Trophoblast cell (in vitro differentiated cells and primary cell): Measurements from ENCODE around the gene KNTC1.
"Not testable (repeated sequence)": the region's sequence is repeated elsewhere in the genome, so short reads cannot be mapped to it uniquely, and the experiment has no call there.

Experiments used
- DNase-seq, 2 donors: peaks; one replicate each; pipeline ENCODE4 v3.0.0-alpha.2; 2016
- H2AFZ ChIP-seq: 2 replicates; pipeline ENCODE4 v1.6.1; 2013; ENCODE audit warnings: low read length, moderate library complexity, mild to moderate bottlenecking; ENCODE audit not compliant: insufficient read depth, poor library complexity
- H2AK5ac ChIP-seq: 2 replicates; pipeline ENCODE4 v1.6.1; 2013; ENCODE audit warnings: mild to moderate bottlenecking, low read length
- H2BK120ac ChIP-seq: 2 replicates; pipeline ENCODE4 v1.6.1; 2013; ENCODE audit warnings: low read length, mild to moderate bottlenecking, moderate library complexity; ENCODE audit not compliant: insufficient read depth, poor library complexity
- H2BK12ac ChIP-seq: 2 replicates; pipeline ENCODE4 v1.6.1; 2013; ENCODE audit warnings: mild to moderate bottlenecking, low read length, moderate library complexity
- H2BK5ac ChIP-seq: 2 replicates; pipeline ENCODE4 v1.6.1; 2013; ENCODE audit warnings: low read length, low read depth, moderate library complexity, mild to moderate bottlenecking; ENCODE audit not compliant: poor library complexity
- H3K14ac ChIP-seq: 2 replicates; pipeline ENCODE4 v1.6.1; 2013; ENCODE audit warnings: mild to moderate bottlenecking, low read length
- H3K18ac ChIP-seq: 2 replicates; pipeline ENCODE4 v1.6.1; 2013; ENCODE audit warnings: mild to moderate bottlenecking, low read length
- H3K23ac ChIP-seq: 2 replicates; pipeline ENCODE4 v1.6.1; 2013; ENCODE audit warnings: low read length
- H3K27ac ChIP-seq: 2 replicates; pipeline ENCODE4 v1.5.1; 2013; ENCODE audit warnings: low read depth, mild to moderate bottlenecking, inconsistent platforms, low read length, moderate library complexity
- H3K27me3 ChIP-seq: 2 replicates; pipeline ENCODE4 v1.6.1; 2013; ENCODE audit warnings: inconsistent platforms, mild to moderate bottlenecking, low read length, moderate library complexity; ENCODE audit not compliant: insufficient read depth
- H3K36me3 ChIP-seq, 2 experiments: 1 replicate in 1 of 2; 2 replicates in 1 of 2; pipeline ENCODE4 v1.6.1; 2013; ENCODE audit warnings: low read length in 2 of 2, mild to moderate bottlenecking in 2 of 2, moderate library complexity in 1 of 2; ENCODE audit not compliant: insufficient read depth in 2 of 2, control insufficient read depth in 1 of 2
- H3K4ac ChIP-seq: 2 replicates; pipeline ENCODE4 v1.6.1; 2013; ENCODE audit warnings: low read depth, mild to moderate bottlenecking, low read length, moderate library complexity
- H3K4me1 ChIP-seq, 2 experiments: 1 replicate in 1 of 2; 2 replicates in 1 of 2; pipeline ENCODE4 v1.6.1; 2013; ENCODE audit warnings: low read length in 2 of 2, mild to moderate bottlenecking in 2 of 2, moderate library complexity in 1 of 2; ENCODE audit not compliant: insufficient read depth in 2 of 2, control insufficient read depth in 1 of 2
- H3K4me2 ChIP-seq: 2 replicates; pipeline ENCODE4 v1.6.1; 2013; ENCODE audit warnings: inconsistent platforms, mild to moderate bottlenecking, low read length, moderate library complexity
- H3K4me3 ChIP-seq: 2 replicates; pipeline ENCODE4 v1.5.1; 2013; ENCODE audit warnings: mild to moderate bottlenecking, low read depth, low read length, inconsistent platforms
- H3K79me1 ChIP-seq: one replicate; pipeline ENCODE4 v1.6.1; 2013; ENCODE audit warnings: low read length
- H3K79me2 ChIP-seq: 2 replicates; pipeline ENCODE4 v1.6.1; 2013; ENCODE audit warnings: low read length, mild to moderate bottlenecking; ENCODE audit not compliant: control insufficient read depth, insufficient read depth, poor library complexity
- H3K9ac ChIP-seq: 2 replicates; pipeline ENCODE4 v1.6.1; 2013; ENCODE audit warnings: mild to moderate bottlenecking, low read length
- H3K9me3 ChIP-seq: 2 replicates; pipeline ENCODE4 v1.6.1; 2013; ENCODE audit warnings: low read depth, mild to moderate bottlenecking, control low read depth, inconsistent platforms, low read length; ENCODE audit not compliant: insufficient read depth
- H4K12ac ChIP-seq: 2 replicates; pipeline ENCODE4 v1.6.1; 2013; ENCODE audit warnings: low read depth, mild to moderate bottlenecking, low read length, moderate library complexity
- H4K8ac ChIP-seq: 2 replicates; pipeline ENCODE4 v1.6.1; 2013; ENCODE audit warnings: low read depth, mild to moderate bottlenecking, low read length, moderate library complexity
- H4K91ac ChIP-seq: one replicate; pipeline ENCODE4 v1.6.1; 2013; ENCODE audit warnings: low read depth, mild to moderate bottlenecking, low read length, moderate library complexity
- WGBS: extraction: QIAGEN DNeasy Blood & Tissue Kit; methylation state at CpG from one replicate; pipeline ENCODE4 v1.1.7; 2013; ENCODE audit warnings: missing lambda C conversion rate; ENCODE audit not compliant: insufficient read length, insufficient coverage; ENCODE audit errors: extremely low coverage; 5-methylcytosine and 5-hydroxymethylcytosine counted together

The KNTC1 gene

DNA sequence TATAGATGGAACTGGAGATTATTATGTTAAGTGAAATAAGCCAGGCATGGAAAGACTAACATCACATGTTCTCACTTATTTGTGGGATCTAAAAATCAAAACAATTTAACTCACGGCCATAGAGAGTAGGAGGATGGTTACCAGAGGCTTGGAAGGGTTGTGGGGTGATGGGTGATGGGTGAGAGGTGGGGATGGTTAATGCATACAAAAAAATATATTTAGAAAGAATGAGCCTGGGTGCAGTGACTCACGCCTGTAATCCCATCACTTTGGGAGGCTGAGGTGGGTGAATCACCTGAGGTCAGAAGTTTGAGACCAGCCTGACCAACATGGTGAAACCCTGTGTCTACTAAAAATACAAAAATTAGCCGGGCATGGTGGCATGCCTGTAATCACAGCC lies 43.0 kb downstream of the KNTC1 start:
- H3K18ac ChIP-seq, H3K9ac ChIP-seq, DNase-seq, H3K4me3 ChIP-seq, H3K4me2 ChIP-seq, H3K27me3 ChIP-seq, H3K23ac ChIP-seq, H3K27ac ChIP-seq, H3K79me1 ChIP-seq, H2AK5ac ChIP-seq, H2BK5ac ChIP-seq, H4K91ac ChIP-seq, H4K8ac ChIP-seq, H3K14ac ChIP-seq, H3K79me2 ChIP-seq, H2BK12ac ChIP-seq, H3K4ac ChIP-seq, H3K9me3 ChIP-seq, H4K12ac ChIP-seq, H2AFZ ChIP-seq, H2BK120ac ChIP-seq, H3K4me1 ChIP-seq: not testable (repeated sequence)
- no CpG with 5 or more reads among the region's 3 CpGs for WGBS
- peaks cover 22% of the 10 kb centered on the region in 2 experiments for H3K36me3 ChIP-seq

DNA sequence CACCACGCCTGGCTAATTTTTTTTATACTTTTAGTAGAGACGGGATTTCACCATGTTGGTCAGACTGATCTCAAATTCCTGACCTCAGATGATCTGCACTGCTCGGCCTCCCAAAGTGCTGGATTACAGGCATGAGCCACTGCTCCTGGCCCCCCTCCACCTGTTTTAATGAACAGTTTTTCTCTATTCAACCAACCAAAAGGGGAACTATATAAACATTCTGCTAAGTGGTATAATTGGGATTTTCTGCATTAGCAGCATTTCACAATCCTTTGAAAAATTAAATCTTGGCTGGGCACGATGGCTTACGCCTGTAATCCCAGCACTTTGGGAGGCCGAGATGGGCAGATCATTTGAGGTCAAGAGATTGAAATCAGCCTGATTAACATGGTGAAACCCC lies 44.8 kb downstream of the KNTC1 start:
- no CpG with 5 or more reads among the region's 6 CpGs for WGBS
- no peak overlapping the region for H3K23ac ChIP-seq
- peaks cover 23 to 28% of the 10 kb centered on the region in 2 experiments for H3K36me3 ChIP-seq
- H3K27ac ChIP-seq = no peak overlapping the region
- no peaks in the 10 kb centered on the region for H3K27me3 ChIP-seq
- no peak overlapping the region for H2AK5ac ChIP-seq
- no peak overlapping the region for H4K12ac ChIP-seq
- no peak overlapping the region for H4K8ac ChIP-seq
- no peak overlapping the region for H4K91ac ChIP-seq
- no peaks in the 10 kb centered on the region for H3K79me1 ChIP-seq
- no peaks in the 10 kb centered on the region for H3K79me2 ChIP-seq
- no peaks in the 10 kb centered on the region for H3K4me1 ChIP-seq
- H2BK5ac ChIP-seq = no peak overlapping the region
- no peak overlapping the region for H3K18ac ChIP-seq
- no peak overlapping the region for H3K4me3 ChIP-seq
- no peak overlapping the region for H3K14ac ChIP-seq
- no peak for DNase-seq
- no peak overlapping the region for H3K4me2 ChIP-seq
- H2BK12ac ChIP-seq = no peak overlapping the region
- no peak overlapping the region for H3K9ac ChIP-seq
- H2AFZ ChIP-seq = no peak overlapping the region
- H3K4ac ChIP-seq = no peak overlapping the region
- H3K9me3 ChIP-seq = peaks cover 2% of the 10 kb centered on the region
- no peak overlapping the region for H2BK120ac ChIP-seq

- WGBS = no CpG with 5 or more reads among the region's 2 CpGs
- H3K4me2 ChIP-seq = not testable (repeated sequence)
Observed at GRCh38 chr12:122583294-122583693, 56.2 kb downstream of the KNTC1 start.

GRCh38 chr12:122584177-122584863 lies 57.3 kb downstream of the KNTC1 start:
- Histone ChIP-seq H2BK120ac (no peak overlapping the region), H3K9ac (no peak overlapping the region), H3K4me1 (no peaks in the 10 kb centered on the region), H4K8ac (no peak overlapping the region), H3K36me3 (peaks cover 20 to 32% of the 10 kb centered on the region in 2 experiments), H3K4me2 (no peak overlapping the region), H3K79me1 (no peaks in the 10 kb centered on the region), H4K12ac (no peak overlapping the region), H2AFZ (no peak overlapping the region), H3K27me3 (no peaks in the 10 kb centered on the region), H3K4me3 (no peak overlapping the region), H3K14ac (no peak overlapping the region), H3K79me2 (no peaks in the 10 kb centered on the region), H2BK12ac (no peak overlapping the region), H3K4ac (no peak overlapping the region), H3K27ac (no peak overlapping the region), H3K9me3 (no peaks in the 10 kb centered on the region), H2AK5ac (no peak overlapping the region), H2BK5ac (no peak overlapping the region), H3K18ac (no peak overlapping the region), H3K23ac (no peak overlapping the region), H4K91ac (no peak overlapping the region)
- no CpG with 5 or more reads among the region's 4 CpGs for WGBS
- peak; percentile 36 to 66 for DNase-seq

More at GRCh38 chr12:122583294-122583693, 56.2 kb downstream of the KNTC1 start:
- not testable (repeated sequence) for H3K23ac ChIP-seq, H2AK5ac ChIP-seq, H3K18ac ChIP-seq, H3K4me3 ChIP-seq, H4K91ac ChIP-seq, H2BK12ac ChIP-seq, H3K79me2 ChIP-seq, H3K14ac ChIP-seq, H3K4ac ChIP-seq, H3K27me3 ChIP-seq, H4K8ac ChIP-seq, H4K12ac ChIP-seq, H3K79me1 ChIP-seq, H3K9ac ChIP-seq, H2BK120ac ChIP-seq, H2BK5ac ChIP-seq, H2AFZ ChIP-seq, H3K4me1 ChIP-seq, H3K9me3 ChIP-seq, H3K27ac ChIP-seq
- DNase-seq = peak; percentile 32 to 49
- H3K36me3 ChIP-seq = peaks cover 21 to 35% of the 10 kb centered on the region in 2 experiments
